ENCODE results near the gene GSC2. TPM values are rescaled to one million over a fixed set of nuclear protein-coding genes. Genes with fewer than 3 reads are reported as not detected.

GSC2 gene
- total and polyA plus RNA-seq, 9 of the 15 experiments (the other 6 are each of a cell fraction or from before 2014, with no cell fraction given), result not detected

DNA sequence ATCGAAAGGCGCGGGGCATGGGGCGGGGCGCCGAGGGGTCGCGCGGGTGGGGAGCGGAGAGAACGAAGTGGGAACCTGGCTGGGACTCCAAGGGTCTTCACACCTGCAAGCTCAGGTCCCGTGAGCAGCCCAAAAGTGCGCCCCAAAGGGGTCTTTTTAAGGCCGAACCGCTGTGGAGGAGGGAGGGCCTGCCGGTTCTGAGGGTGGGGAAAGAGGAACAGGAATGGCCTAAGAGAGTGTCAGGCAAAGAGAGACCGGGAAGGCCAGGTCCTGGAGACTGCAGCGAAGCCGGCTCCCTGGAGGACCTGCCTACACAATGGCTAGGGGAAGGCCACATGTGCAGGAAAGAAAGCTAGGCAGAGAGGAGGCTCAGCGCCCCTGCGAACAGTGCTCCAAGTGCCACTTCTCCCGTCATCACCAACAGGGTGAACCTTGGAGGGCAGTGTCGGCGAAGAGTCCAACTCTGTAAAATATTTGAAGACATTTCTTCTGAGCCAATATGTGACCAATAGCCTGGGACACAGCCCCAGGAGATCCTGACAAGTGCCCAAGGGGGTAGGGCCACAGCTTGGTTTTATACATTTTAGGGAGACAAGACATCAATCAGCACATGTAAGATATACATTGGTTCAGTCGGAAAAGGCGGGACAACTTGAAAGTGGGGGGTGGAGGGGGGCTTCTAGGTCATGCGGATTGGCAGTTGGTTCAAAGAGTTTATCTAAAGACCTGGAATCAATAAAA is 27.2 kb downstream of the GSC2 start (continued):
- TF ChIP-seq TOE1 (IDR thresholded peaks at IDR 0.05; ENCODE audit: borderline replicate concordance) (peak; percentile 41; the same call in 1 of the 2 replicates), TOE1 (CRISPR knock-in tag; IDR thresholded peaks at IDR 0.05; ENCODE audit: borderline replicate concordance, low read depth) (no peak), ZC3H11A (IDR thresholded peaks at IDR 0.05; ENCODE audit: low read depth, low read length) (0 out of 2 replicates have a peak, but pooled peaks have one; percentile 73), KDM1A (IDR thresholded peaks at IDR 0.05) (no peak), ZNF253 (CRISPR knock-in tag; conservative IDR thresholded peaks at IDR 0.05) (0 out of 2 replicates have a peak, but pooled peaks have one; percentile 73), ZNF589 (CRISPR knock-in tag; IDR thresholded peaks at IDR 0.05; ENCODE audit: low read depth) (peak; percentile 16; the same call in 1 of the 2 replicates), CHCHD3 (CRISPR knock-in tag; IDR thresholded peaks at IDR 0.05) (0 out of 2 replicates have a peak, but pooled peaks have one; percentile 32), KDM4B (IDR thresholded peaks at IDR 0.05; ENCODE audit: borderline replicate concordance in 2 of 2, low read depth in 1 of 2) (peak in 1 of 2 experiments; percentile 65; a peak in 1 of 4 replicates), PURB (CRISPR knock-in tag; IDR thresholded peaks at IDR 0.05; ENCODE audit: low read depth) (no peak), PTTG1 (tag; IDR thresholded peaks at IDR 0.05; ENCODE audit: low read depth) (no peak), RB1 (IDR thresholded peaks at IDR 0.05; ENCODE audit: low read depth) (no peak; the same call in 1 of the 2 replicates), BCOR (IDR thresholded peaks at IDR 0.05) (no peak), TBP (optimal IDR thresholded peaks at IDR 0.05; ENCODE audit: low read depth, low read length) (peak; percentile 18), FOXK2 (conservative IDR thresholded peaks at IDR 0.05 in 1 of 2, IDR thresholded peaks at IDR 0.05 in 1 of 2; ENCODE audit: low read depth in 2 of 2) (peak; percentile 71 to 76; a peak in 3 of 4 replicates), ARID2 (IDR thresholded peaks at IDR 0.05) (peak; percentile 35; the same call in 1 of the 2 replicates), POLR3G (IDR thresholded peaks at IDR 0.05; ENCODE audit: extremely low read depth, insufficient read length, insufficient replicate concordance) (no peak), ZNF830 (CRISPR knock-in tag; IDR thresholded peaks at IDR 0.05) (no peak), BHLHE40 (IDR thresholded peaks at IDR 0.05; ENCODE audit: low read length) (peak; percentile 59), CHD4 (IDR thresholded peaks at IDR 0.05; ENCODE audit: insufficient read depth, insufficient replicate concordance, low read depth, low read length, poor library complexity, severe bottlenecking) (peak; percentile 68)
- TF ChIP-seq, protein P1, sequence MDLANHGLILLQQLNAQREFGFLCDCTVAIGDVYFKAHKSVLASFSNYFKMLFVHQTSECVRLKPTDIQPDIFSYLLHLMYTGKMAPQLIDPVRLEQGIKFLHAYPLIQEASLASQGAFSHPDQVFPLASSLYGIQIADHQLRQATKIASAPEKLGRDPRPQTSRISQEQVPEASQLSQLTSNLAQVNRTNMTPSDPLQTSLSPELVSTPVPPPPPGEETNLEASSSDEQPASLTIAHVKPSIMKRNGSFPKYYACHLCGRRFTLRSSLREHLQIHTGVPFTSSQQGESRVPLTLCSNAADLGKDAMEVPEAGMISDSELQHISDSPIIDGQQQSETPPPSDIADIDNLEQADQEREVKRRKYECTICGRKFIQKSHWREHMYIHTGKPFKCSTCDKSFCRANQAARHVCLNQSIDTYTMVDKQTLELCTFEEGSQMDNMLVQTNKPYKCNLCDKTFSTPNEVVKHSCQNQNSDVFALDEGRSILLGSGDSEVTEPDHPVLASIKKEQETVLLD (IDR thresholded peaks at IDR 0.05), result peak; percentile 79
- TF ChIP-seq, protein P2, sequence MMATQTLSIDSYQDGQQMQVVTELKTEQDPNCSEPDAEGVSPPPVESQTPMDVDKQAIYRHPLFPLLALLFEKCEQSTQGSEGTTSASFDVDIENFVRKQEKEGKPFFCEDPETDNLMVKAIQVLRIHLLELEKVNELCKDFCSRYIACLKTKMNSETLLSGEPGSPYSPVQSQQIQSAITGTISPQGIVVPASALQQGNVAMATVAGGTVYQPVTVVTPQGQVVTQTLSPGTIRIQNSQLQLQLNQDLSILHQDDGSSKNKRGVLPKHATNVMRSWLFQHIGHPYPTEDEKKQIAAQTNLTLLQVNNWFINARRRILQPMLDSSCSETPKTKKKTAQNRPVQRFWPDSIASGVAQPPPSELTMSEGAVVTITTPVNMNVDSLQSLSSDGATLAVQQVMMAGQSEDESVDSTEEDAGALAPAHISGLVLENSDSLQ (IDR thresholded peaks at IDR 0.05), result peak; percentile 92
- TF ChIP-seq, protein P3, sequence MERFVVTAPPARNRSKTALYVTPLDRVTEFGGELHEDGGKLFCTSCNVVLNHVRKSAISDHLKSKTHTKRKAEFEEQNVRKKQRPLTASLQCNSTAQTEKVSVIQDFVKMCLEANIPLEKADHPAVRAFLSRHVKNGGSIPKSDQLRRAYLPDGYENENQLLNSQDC (CRISPR knock-in tag; IDR thresholded peaks at IDR 0.05), result peak; percentile 9; the same call in 1 of the 2 replicates
- TF ChIP-seq, protein P4, sequence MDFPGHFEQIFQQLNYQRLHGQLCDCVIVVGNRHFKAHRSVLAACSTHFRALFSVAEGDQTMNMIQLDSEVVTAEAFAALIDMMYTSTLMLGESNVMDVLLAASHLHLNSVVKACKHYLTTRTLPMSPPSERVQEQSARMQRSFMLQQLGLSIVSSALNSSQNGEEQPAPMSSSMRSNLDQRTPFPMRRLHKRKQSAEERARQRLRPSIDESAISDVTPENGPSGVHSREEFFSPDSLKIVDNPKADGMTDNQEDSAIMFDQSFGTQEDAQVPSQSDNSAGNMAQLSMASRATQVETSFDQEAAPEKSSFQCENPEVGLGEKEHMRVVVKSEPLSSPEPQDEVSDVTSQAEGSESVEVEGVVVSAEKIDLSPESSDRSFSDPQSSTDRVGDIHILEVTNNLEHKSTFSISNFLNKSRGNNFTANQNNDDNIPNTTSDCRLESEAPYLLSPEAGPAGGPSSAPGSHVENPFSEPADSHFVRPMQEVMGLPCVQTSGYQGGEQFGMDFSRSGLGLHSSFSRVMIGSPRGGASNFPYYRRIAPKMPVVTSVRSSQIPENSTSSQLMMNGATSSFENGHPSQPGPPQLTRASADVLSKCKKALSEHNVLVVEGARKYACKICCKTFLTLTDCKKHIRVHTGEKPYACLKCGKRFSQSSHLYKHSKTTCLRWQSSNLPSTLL (IDR thresholded peaks at IDR 0.05), result 0 out of 2 replicates have a peak, but pooled peaks have one; percentile 20

Measured in K562 (cell line).